Measurements from ENCODE around the gene CDC42.
"Not testable (repeated sequence)": the region's sequence is repeated elsewhere in the genome, so short reads cannot be mapped to it uniquely, and the experiment has no call there.

Gene CDC42

DNA sequence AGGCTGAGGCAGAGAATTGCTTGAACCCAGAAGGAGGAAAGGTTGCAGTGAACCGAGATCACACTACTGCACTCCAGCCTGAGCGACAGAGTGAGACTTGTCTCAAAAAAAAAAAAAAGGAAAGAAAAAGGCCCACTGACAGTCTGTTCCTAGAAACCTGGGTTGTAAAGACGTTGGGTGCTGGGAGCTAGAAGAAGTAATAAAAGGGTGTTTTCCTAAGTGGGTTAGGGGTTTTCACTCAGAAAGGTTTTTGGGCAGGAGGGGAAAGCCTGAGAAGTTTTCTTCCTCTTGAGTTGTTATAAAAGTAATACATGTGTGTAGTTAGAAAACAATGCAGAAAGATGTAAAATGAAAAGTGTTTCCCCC, 25.6 kb upstream of the CDC42 start:
- H3K9me3 Mint-ChIP-seq (ENCODE audit: low read depth) = no peaks in the 10 kb centered on the region
- peaks cover 63% of the 10 kb centered on the region for H3K4me1 Mint-ChIP-seq (ENCODE audit: low read depth)
- no peaks in the 10 kb centered on the region for H3K27me3 Mint-ChIP-seq
- H3K4me3 Mint-ChIP-seq = peak overlapping the region; percentile 97
- H3K27ac Mint-ChIP-seq = peak overlapping the region; percentile 100
- H3K36me3 Mint-ChIP-seq = peaks cover 5% of the 10 kb centered on the region

- no peak overlapping the region for H3K4me3 Mint-ChIP-seq
- peaks cover 53% of the 10 kb centered on the region for H3K4me1 Mint-ChIP-seq (ENCODE audit: low read depth)
- H3K36me3 Mint-ChIP-seq = peaks cover 5% of the 10 kb centered on the region
- peak overlapping the region; percentile 67 for H3K27ac Mint-ChIP-seq
- no peaks in the 10 kb centered on the region for H3K9me3 Mint-ChIP-seq (ENCODE audit: low read depth)
- no peaks in the 10 kb centered on the region for H3K27me3 Mint-ChIP-seq
Observed at GRCh38 chr1:22030057-22030456, 22.5 kb upstream of the CDC42 start.

DNA sequence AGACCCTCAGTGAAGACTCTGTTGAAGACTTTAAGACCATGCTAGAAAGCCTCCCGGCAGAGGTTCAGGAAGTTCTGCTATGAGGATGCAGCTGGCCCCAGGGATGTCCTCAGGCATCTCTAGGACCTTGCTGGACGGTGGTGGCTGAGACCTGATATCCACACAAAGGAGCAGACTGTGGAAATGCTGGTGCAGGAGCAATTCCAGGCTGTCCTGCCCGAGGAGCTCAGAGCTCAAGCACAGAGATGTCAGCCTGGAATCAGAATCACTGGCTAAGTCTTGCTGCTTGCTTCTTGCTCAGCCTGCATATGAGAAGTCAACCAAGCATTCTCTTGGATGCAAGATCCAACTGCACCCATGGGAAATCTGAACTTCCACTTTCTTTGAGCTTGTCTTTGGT, 22.0 kb upstream of the CDC42 start:
- no peak overlapping the region for H3K4me3 Mint-ChIP-seq
- H3K27me3 Mint-ChIP-seq = no peaks in the 10 kb centered on the region
- peak overlapping the region; percentile 67 for H3K27ac Mint-ChIP-seq
- H3K9me3 Mint-ChIP-seq (ENCODE audit: low read depth) = no peaks in the 10 kb centered on the region
- H3K4me1 Mint-ChIP-seq (ENCODE audit: low read depth) = peaks cover 53% of the 10 kb centered on the region
- H3K36me3 Mint-ChIP-seq = peaks cover 5% of the 10 kb centered on the region

DNA sequence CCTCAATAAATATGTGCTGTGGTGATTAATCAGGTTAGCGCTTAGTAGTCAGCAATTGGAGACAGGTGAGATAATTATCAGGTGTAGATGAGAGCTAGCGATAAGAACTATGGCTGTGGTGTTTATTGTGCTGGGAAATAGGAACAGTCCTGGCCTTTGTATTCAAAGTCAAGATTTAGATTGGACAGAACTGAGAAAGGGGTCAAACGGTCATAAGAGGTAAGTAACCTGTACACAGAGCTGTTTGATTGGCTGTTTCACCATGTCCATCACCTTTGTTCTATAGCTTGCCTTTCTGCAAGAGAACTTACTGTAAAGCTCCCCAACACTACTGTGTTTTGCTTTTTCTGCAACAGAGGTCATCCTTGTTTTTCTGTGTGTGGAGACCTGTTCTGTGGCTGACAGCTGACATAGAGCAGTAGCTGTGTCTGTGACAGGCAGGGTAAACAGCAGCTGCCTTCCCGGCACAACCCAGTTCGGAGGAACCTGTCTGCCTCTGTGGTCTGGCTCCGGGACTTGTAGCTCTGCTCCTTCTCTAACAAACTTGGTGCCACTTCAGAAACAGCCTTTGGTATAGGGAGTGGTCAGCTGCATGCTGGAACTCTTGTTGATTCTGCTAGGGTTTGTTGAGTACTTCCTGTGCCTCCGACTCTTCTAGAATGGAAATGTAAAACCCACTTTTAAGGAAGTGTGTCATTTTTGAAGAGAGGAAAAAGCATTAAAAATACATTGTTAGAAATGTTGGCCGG, 21.1 kb upstream of the CDC42 start:
- Mint-ChIP-seq H3K9me3 (ENCODE audit: low read depth) (no peaks in the 10 kb centered on the region), H3K36me3 (peaks cover 3% of the 10 kb centered on the region), H3K27me3 (no peaks in the 10 kb centered on the region), H3K27ac (peak overlapping the region; percentile 64), H3K4me1 (ENCODE audit: low read depth) (peaks cover 48% of the 10 kb centered on the region), H3K4me3 (peak overlapping the region; percentile 69)

GRCh38 chr1:22034834-22035233, 17.7 kb upstream of the CDC42 start:
- not testable (repeated sequence) for H3K4me3 Mint-ChIP-seq; H3K27ac Mint-ChIP-seq; H3K27me3 Mint-ChIP-seq; H3K36me3 Mint-ChIP-seq; H3K9me3 Mint-ChIP-seq (ENCODE audit: low read depth)
- H3K4me1 Mint-ChIP-seq (ENCODE audit: low read depth) = peaks cover 48% of the 10 kb centered on the region

DNA sequence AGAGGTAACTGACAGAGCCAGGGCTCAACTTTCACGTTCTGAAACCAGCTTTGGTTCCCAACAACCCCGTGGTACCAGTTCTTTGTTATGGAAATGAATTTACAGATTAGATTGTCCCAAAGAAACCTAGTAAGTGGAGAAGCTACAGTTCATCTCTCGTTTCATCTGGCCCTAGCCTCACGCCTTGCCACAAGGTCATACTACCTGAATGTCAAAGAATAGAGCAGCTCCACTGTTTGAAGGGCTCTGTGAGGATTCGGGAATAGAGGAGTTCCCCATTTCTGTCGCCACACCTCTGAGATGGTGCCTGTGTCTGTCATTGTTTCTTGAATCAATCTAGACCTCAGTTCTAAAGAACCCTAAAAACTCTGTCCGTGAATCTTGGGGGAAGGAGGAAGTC, 15.0 kb upstream of the CDC42 start:
- H3K36me3 Mint-ChIP-seq = no peaks in the 10 kb centered on the region
- H3K27me3 Mint-ChIP-seq = no peaks in the 10 kb centered on the region
- peak overlapping the region; percentile 88 for H3K27ac Mint-ChIP-seq
- peaks cover 42% of the 10 kb centered on the region for H3K4me1 Mint-ChIP-seq (ENCODE audit: low read depth)
- no peaks in the 10 kb centered on the region for H3K9me3 Mint-ChIP-seq (ENCODE audit: low read depth)
- H3K4me3 Mint-ChIP-seq = no peak overlapping the region

DNA sequence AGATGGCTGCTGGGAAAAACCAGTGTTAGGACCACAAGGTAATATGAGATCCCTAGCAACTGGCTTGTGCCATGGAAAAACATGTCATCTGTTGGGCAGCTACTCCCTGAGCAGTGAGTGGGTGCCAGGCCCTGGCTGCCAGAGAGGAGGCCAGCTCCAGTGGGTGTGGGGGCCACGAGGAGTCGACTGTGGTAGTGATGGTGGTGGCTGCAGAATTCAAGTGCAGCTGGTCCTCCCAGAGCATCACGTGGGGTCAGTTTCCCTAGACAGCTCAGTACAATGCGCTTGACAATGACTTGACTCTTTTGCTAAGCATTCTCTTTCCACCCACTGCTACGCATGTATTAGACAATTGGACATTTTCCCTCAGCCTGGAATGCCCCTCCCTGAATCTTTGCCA, 14.5 kb upstream of the CDC42 start:
- H3K4me1 Mint-ChIP-seq (ENCODE audit: low read depth) = peaks cover 45% of the 10 kb centered on the region
- H3K27ac Mint-ChIP-seq = peak overlapping the region; percentile 88
- no peak overlapping the region for H3K4me3 Mint-ChIP-seq
- H3K36me3 Mint-ChIP-seq = no peaks in the 10 kb centered on the region
- H3K27me3 Mint-ChIP-seq = no peaks in the 10 kb centered on the region
- no peaks in the 10 kb centered on the region for H3K9me3 Mint-ChIP-seq (ENCODE audit: low read depth)

DNA sequence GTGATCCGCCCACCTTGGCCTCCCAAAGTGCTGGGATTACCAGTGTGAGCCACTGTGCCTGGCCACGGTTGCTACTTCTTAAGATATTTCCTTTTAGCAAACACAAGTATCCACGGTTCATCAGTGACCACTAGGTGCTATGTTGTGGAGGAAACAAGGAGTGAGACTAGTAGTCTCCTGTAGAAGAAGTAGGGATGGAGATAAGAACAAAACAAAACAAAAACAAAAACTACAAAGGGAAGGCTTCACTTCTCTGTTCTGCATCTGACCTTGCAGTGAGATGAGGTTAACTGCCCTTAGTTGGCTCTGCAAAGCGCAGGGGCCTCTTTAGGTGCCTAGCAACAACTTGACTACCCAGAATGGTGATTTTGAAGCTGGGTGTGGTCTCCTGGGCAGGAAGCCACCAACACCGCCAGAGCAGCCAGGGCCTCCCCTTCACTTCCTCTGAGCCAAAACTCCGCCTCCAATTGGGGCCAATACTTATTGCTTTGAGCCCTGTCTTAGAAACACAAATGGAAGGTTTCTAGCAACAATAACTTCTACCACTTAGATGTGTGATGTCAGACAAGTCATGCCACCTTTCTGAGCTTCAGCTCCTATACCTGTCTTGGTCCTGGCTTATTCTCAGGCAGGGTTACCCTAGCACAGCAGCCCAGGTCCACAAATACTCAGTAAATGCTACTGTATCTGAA, 12.8 kb upstream of the CDC42 start:
- Mint-ChIP-seq H3K27ac (peak overlapping the region; percentile 90), H3K9me3 (ENCODE audit: low read depth) (no peaks in the 10 kb centered on the region), H3K4me1 (ENCODE audit: low read depth) (peaks cover 52% of the 10 kb centered on the region), H3K36me3 (no peaks in the 10 kb centered on the region), H3K27me3 (no peaks in the 10 kb centered on the region), H3K4me3 (peak overlapping the region; percentile 79)

DNA sequence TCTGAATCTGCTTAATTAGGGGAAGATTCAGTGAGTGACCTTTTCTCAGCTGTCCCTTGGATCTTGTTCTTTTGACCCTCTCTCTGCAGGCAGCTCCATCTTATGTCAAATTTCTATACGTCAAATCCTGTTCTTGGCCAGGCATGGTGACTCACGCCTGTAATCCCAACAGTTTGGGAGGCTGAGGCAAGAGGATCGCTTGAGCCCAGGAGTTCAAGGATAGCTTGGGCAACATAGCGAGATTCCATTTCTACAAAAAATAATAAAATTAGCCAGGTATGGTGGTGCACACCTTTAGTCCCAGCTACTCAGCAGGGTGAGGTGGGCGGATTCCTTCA, 12.3 kb upstream of the CDC42 start:
- H3K4me3 Mint-ChIP-seq = peak overlapping the region; percentile 79
- H3K27ac Mint-ChIP-seq = peak overlapping the region; percentile 90
- peaks cover 57% of the 10 kb centered on the region for H3K4me1 Mint-ChIP-seq (ENCODE audit: low read depth)
- peaks cover under 1% of the 10 kb centered on the region for H3K36me3 Mint-ChIP-seq
- no peaks in the 10 kb centered on the region for H3K9me3 Mint-ChIP-seq (ENCODE audit: low read depth)
- no peaks in the 10 kb centered on the region for H3K27me3 Mint-ChIP-seq

GRCh38 chr1:22041505-22041904, 11.0 kb upstream of the CDC42 start:
- Mint-ChIP-seq H3K9me3 (ENCODE audit: low read depth) (no peaks in the 10 kb centered on the region), H3K4me1 (ENCODE audit: low read depth) (peaks cover 62% of the 10 kb centered on the region), H3K27me3 (no peaks in the 10 kb centered on the region), H3K27ac (peak overlapping the region; percentile 82), H3K36me3 (peaks cover 4% of the 10 kb centered on the region), H3K4me3 (no peak overlapping the region)

GRCh38 chr1:22043198-22043769, 9.2 kb upstream of the CDC42 start:
- H3K9me3 Mint-ChIP-seq (ENCODE audit: low read depth) = no peaks in the 10 kb centered on the region
- peak overlapping the region; percentile 5 for H3K4me3 Mint-ChIP-seq
- H3K27ac Mint-ChIP-seq = peak overlapping the region; percentile 41
- no peaks in the 10 kb centered on the region for H3K27me3 Mint-ChIP-seq
- peaks cover 61% of the 10 kb centered on the region for H3K4me1 Mint-ChIP-seq (ENCODE audit: low read depth)
- H3K36me3 Mint-ChIP-seq = peaks cover 4% of the 10 kb centered on the region

- Mint-ChIP-seq H3K4me1 (ENCODE audit: low read depth) (peaks cover 61% of the 10 kb centered on the region), H3K27me3 (no peaks in the 10 kb centered on the region), H3K9me3 (ENCODE audit: low read depth) (no peaks in the 10 kb centered on the region), H3K27ac (peak overlapping the region; percentile 79), H3K4me3 (no peak overlapping the region), H3K36me3 (peaks cover 4% of the 10 kb centered on the region)
Observed at GRCh38 chr1:22044690-22045420, 7.7 kb upstream of the CDC42 start.

DNA sequence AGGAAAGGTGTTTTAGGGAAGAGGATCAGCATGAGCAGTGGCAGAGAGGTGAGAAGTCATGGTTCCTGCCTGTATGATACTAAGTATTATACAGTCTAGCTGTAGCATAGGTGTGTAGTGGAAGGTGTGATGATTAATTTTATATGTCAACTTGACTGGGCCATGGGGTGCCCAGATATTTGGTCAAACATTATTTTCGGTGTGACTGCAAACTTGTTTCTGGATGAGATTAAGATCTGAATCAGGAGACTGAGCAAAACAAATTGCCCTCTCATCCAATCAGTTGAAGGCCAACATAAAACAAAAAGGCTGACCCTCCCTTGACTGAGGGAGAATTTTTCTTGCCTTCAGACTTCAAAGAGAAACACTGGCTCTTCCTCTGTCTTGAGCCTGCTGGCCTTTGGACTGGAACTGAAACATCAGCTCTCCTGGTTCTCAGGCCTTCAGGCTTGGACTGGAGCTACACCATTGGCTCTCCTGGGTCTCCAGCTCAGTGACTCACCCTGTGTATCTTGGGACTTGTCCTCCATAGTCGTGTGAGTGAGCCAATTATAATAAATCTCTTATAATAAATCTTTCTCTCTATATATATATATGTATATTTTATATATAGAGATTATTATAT, 6.8 kb upstream of the CDC42 start:
- H3K36me3 Mint-ChIP-seq = peaks cover 4% of the 10 kb centered on the region
- H3K27me3 Mint-ChIP-seq = no peaks in the 10 kb centered on the region
- H3K4me3 Mint-ChIP-seq = no peak overlapping the region
- H3K4me1 Mint-ChIP-seq (ENCODE audit: low read depth) = peaks cover 57% of the 10 kb centered on the region
- peak overlapping the region; percentile 79 for H3K27ac Mint-ChIP-seq
- no peaks in the 10 kb centered on the region for H3K9me3 Mint-ChIP-seq (ENCODE audit: low read depth)

DNA sequence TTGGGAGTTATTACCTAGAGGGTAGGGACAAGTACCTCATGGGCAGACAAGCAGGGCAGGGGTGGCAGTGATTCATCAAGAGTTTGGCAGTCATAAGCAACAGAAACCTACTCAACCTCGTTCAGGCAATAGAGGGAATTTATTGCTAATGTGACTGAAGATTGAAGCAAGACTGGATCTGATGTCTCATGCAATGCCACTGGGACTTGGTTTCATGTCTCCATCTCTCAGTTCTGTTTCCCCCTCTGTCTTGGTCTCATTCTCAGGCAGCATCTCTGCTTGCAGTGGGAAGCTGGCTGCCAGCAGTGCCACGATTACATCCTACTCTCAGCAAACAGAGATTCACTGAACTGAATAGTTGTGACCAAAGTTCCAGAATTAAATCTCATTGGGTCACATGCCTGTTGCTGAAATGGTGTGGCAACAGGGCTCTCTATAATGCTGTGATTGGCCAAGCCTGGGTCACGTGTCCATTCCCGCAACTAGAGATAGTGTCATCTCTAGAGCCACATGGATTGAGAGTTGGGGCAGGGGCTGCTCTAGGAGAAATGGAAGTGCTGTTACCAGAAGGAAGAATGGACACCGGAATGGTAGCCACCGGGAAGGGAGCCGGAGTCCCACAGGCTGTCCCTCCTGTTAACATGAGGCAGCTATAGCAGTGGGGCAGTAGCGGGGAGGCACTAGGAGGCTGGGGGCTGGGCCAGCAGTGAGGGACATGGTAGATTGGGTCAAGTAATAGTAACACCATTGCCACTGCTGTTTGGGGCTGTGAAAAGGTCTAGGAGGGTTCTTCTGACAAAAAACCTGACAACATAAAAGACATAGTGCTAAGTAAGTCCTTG, 3.9 kb upstream of the CDC42 start:
- Mint-ChIP-seq H3K27me3 (no peaks in the 10 kb centered on the region), H3K4me3 (peak overlapping the region; percentile 60), H3K4me1 (ENCODE audit: low read depth) (peaks cover 48% of the 10 kb centered on the region), H3K9me3 (ENCODE audit: low read depth) (no peaks in the 10 kb centered on the region), H3K36me3 (peaks cover 4% of the 10 kb centered on the region), H3K27ac (peak overlapping the region; percentile 89)

Measured in activated naive CD8-positive, alpha-beta T cell (primary cell).